GM18873 (cell line): ENCODE measurements around the gene CBR1.
"Not testable (repeated sequence)": the region's sequence is repeated elsewhere in the genome, so short reads cannot be mapped to it uniquely, and the experiment has no call there.

Source experiments
- ATAC-seq: cut with Tn5 transposase; IDR thresholded peaks from one replicate; pipeline ENCODE4 v1.9.1; 2021; ENCODE audit warnings: mild to moderate bottlenecking, moderate library complexity, moderate number of reproducible peaks; ENCODE audit not compliant: unreplicated experiment, low FRiP score

CBR1 gene

GRCh38 chr21:36077758-36078157, 7.9 kb downstream of the CBR1 start:
- ATAC-seq: no peak

GRCh38 chr21:36079010-36079649, 9.3 kb downstream of the CBR1 start:
- ATAC-seq: no peak

- no peak for ATAC-seq
Measured at GRCh38 chr21:36079671-36080070, 9.8 kb downstream of the CBR1 start.

GRCh38 chr21:36080386-36080785, 10.6 kb downstream of the CBR1 start:
- ATAC-seq: no peak

- no peak for ATAC-seq
Measured at GRCh38 chr21:36082237-36082664, 12.4 kb downstream of the CBR1 start.

GRCh38 chr21:36087362-36088138, 17.7 kb downstream of the CBR1 start:
- ATAC-seq: no peak

GRCh38 chr21:36089946-36090345, 20.1 kb downstream of the CBR1 start:
- no peak for ATAC-seq

GRCh38 chr21:36092681-36093080, 22.9 kb downstream of the CBR1 start:
- no peak for ATAC-seq

GRCh38 chr21:36093512-36093911, 23.7 kb downstream of the CBR1 start:
- no peak for ATAC-seq

GRCh38 chr21:36096398-36097290, 26.8 kb downstream of the CBR1 start:
- ATAC-seq: no peak

- no peak for ATAC-seq
Measured at GRCh38 chr21:36097427-36098181, 27.8 kb downstream of the CBR1 start.

GRCh38 chr21:36098182-36098532, 28.3 kb downstream of the CBR1 start:
- no peak for ATAC-seq

GRCh38 chr21:36099000-36099399, 29.2 kb downstream of the CBR1 start:
- ATAC-seq: no peak

- not testable (repeated sequence) for ATAC-seq
Measured at GRCh38 chr21:36099695-36100211, 29.9 kb downstream of the CBR1 start.

GRCh38 chr21:36100971-36101641, 31.3 kb downstream of the CBR1 start:
- ATAC-seq: no peak

- ATAC-seq: no peak
Measured at GRCh38 chr21:36103434-36103833, 33.6 kb downstream of the CBR1 start.

GRCh38 chr21:36104317-36105300, 34.8 kb downstream of the CBR1 start:
- ATAC-seq: no peak

- ATAC-seq: no peak
Measured at GRCh38 chr21:36105327-36105842, 35.6 kb downstream of the CBR1 start.
